Bronchial epithelial cell (primary cell): Measurements from ENCODE around the gene ATP6V0E1. TPM values are rescaled to one million over a fixed set of nuclear protein-coding genes. Genes with fewer than 3 reads are reported as not detected.

Source experiments
- DNase-seq: peaks from one replicate; pipeline ENCODE4 v3.0.0-alpha.2; 2010; ENCODE audit warnings: low read depth
- FAIRE-seq: peaks from 2 replicates; lab custom pipeline; 2011; peaks lifted over from hg19 to GRCh38; lab: Jason Lieb, UNC
- H3K27me3 ChIP-seq: 2 replicates; pipeline ENCODE4 v1.5.1; 2011; ENCODE audit warnings: low read length; ENCODE audit not compliant: control insufficient read depth, insufficient read depth
- H3K36me3 ChIP-seq: 2 replicates; pipeline ENCODE4 v1.5.1; 2011; ENCODE audit warnings: low read length; ENCODE audit not compliant: control insufficient read depth, insufficient read depth
- H3K4me3 ChIP-seq: 2 replicates; pipeline ENCODE4 v1.5.1; 2011; ENCODE audit warnings: mild to moderate bottlenecking, low read depth, low read length, control low read depth
- total RNA-seq: library from RNA; depleted of rRNA; stranded (reverse); fragments of >200 nt; gene quantifications from 2 replicates; pipeline ENCODE4 v1.2.1, GENCODE V29; 2014
- TF ChIP-seq, protein P1 (sequence below): IDR thresholded peaks from 2 replicates; pipeline ENCODE4 v1.5.1; 2011; ENCODE audit warnings: mild to moderate bottlenecking, moderate library complexity, low read length, control low read depth, inconsistent platforms; ENCODE audit not compliant: insufficient read depth, severe bottlenecking

The ATP6V0E1 gene
- total RNA-seq, 1 donor from 2014 or later: 189 TPM

DNA sequence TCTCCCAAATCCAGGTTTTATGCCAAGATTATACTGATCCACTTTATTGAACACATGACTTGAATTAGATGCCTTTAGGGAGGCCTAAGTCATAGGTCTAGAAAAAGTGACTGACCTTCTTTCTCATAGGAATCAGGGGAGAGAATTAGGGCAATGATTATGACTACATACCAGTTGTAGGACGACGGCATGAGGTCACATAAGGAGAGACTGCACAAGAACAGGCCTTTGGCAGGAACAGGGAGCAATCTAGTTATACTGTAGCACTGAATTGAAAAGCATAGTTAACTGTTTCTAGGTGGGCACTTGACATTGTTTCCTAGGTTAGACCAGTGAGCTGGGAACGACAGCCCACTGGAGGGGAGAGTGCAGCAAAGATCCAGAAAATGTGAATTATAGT, 95.3 kb downstream of the ATP6V0E1 start:
- TF ChIP-seq, protein P1, sequence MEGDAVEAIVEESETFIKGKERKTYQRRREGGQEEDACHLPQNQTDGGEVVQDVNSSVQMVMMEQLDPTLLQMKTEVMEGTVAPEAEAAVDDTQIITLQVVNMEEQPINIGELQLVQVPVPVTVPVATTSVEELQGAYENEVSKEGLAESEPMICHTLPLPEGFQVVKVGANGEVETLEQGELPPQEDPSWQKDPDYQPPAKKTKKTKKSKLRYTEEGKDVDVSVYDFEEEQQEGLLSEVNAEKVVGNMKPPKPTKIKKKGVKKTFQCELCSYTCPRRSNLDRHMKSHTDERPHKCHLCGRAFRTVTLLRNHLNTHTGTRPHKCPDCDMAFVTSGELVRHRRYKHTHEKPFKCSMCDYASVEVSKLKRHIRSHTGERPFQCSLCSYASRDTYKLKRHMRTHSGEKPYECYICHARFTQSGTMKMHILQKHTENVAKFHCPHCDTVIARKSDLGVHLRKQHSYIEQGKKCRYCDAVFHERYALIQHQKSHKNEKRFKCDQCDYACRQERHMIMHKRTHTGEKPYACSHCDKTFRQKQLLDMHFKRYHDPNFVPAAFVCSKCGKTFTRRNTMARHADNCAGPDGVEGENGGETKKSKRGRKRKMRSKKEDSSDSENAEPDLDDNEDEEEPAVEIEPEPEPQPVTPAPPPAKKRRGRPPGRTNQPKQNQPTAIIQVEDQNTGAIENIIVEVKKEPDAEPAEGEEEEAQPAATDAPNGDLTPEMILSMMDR: no peak
- H3K27me3 ChIP-seq: no peaks in the 10 kb centered on the region
- no peaks in the 10 kb centered on the region for H3K36me3 ChIP-seq
- DNase-seq (no peak), FAIRE-seq (no peak)
- H3K4me3 ChIP-seq: no peak overlapping the region

Other genes starting within 250 kb of the ATP6V0E1 start
- gene DUSP1, start 212.6 kb upstream of the ATP6V0E1 start, total RNA-seq: 114 and 194 TPM in 2 replicates
- 105 and 116 TPM in 2 replicates for gene ERGIC1, start 149.5 kb upstream of the ATP6V0E1 start, total RNA-seq
- gene RPL26L1, start 24.3 kb upstream of the ATP6V0E1 start, total RNA-seq: 44.8 and 52.9 TPM in 2 replicates
- gene CREBRF, start 72.6 kb downstream of the ATP6V0E1 start, total RNA-seq: 6.3 and 9.5 TPM in 2 replicates
- 17.4 and 21.3 TPM in 2 replicates for gene BNIP1, start 160.8 kb downstream of the ATP6V0E1 start, total RNA-seq